Liver (tissue), 9 donors: ENCODE measurements around the gene LSM11. TPM values are rescaled to one million over a fixed set of nuclear protein-coding genes. Genes with fewer than 3 reads are reported as not detected.

Experiments used
- DNase-seq: peaks from one replicate; pipeline ENCODE4 v3.0.0-alpha.2; 2017; ENCODE audit warnings: low spot score
- H3K27ac ChIP-seq, 2 donors: one replicate each; pipeline ENCODE4 v1.7.0; 2013; ENCODE audit warnings: inconsistent platforms in 2 of 2, low read length in 2 of 2, control low read depth in 1 of 2, low read depth in 1 of 2, mild to moderate bottlenecking in 1 of 2
- H3K27me3 ChIP-seq, 4 donors: one replicate each; pipeline versions ENCODE4 v1.6.1 to v1.7.0; 2013; ENCODE audit warnings: low read length in 3 of 4, inconsistent platforms in 1 of 4, mild to moderate bottlenecking in 1 of 4, moderate library complexity in 1 of 4; ENCODE audit not compliant: control insufficient read depth in 4 of 4, insufficient read depth in 4 of 4
- H3K36me3 ChIP-seq, 4 donors: one replicate each; pipeline versions ENCODE4 v1.6.1 to v1.7.0; 2013; ENCODE audit warnings: low read length in 3 of 4, mild to moderate bottlenecking in 3 of 4, low read depth in 1 of 4, moderate library complexity in 1 of 4; ENCODE audit not compliant: control insufficient read depth in 4 of 4, insufficient read depth in 3 of 4
- H3K4me1 ChIP-seq, 4 donors: one replicate each; pipeline versions ENCODE4 v1.6.1 to v1.7.0; 2013; ENCODE audit warnings: low read length in 3 of 4, mild to moderate bottlenecking in 3 of 4, moderate library complexity in 1 of 4; ENCODE audit not compliant: control insufficient read depth in 4 of 4, insufficient read depth in 4 of 4
- H3K4me3 ChIP-seq, 3 donors: one replicate each; pipeline versions ENCODE4 v1.6.1 to v1.7.0; 2013; ENCODE audit warnings: low read length in 3 of 3, control low read depth in 1 of 3, low read depth in 1 of 3, mild to moderate bottlenecking in 1 of 3
- H3K9ac ChIP-seq, 2 donors: one replicate each; pipeline ENCODE4 v1.7.0; 2013; ENCODE audit warnings: low read length in 2 of 2, mild to moderate bottlenecking in 2 of 2, moderate library complexity in 2 of 2, control low read depth in 1 of 2, low read depth in 1 of 2
- H3K9me3 ChIP-seq, 4 donors: one replicate each; pipeline versions ENCODE4 v1.6.1 to v1.7.0; 2013; ENCODE audit warnings: low read length in 3 of 4; ENCODE audit not compliant: control insufficient read depth in 4 of 4
- ATF3 ChIP-seq: IDR thresholded peaks from 2 replicates; pipeline ENCODE4 v1.6.1; 2016; ENCODE audit warnings: antibody characterized with exemption
- CTCF ChIP-seq: fragments of 150-350 bp; IDR thresholded peaks from 2 replicates; pipeline ENCODE4 v1.5.1; 2017; ENCODE audit warnings: improper control_type of control experiment, low read depth, low read length; ENCODE audit not compliant: missing input control
- FOXA1 ChIP-seq: IDR thresholded peaks from 2 replicates; pipeline ENCODE4 v1.6.1; 2016; ENCODE audit warnings: antibody characterized with exemption
- FOXA2 ChIP-seq: IDR thresholded peaks from 2 replicates; pipeline ENCODE4 v1.6.1; 2016; ENCODE audit warnings: antibody characterized with exemption
- GABPA ChIP-seq, 2 donors: IDR thresholded peaks in 1 of 2; conservative IDR thresholded peaks in 1 of 2; 2 replicates each; pipeline ENCODE4 v1.6.1; 2016; ENCODE audit warnings: antibody characterized with exemption in 2 of 2, mild to moderate bottlenecking in 1 of 2, moderate library complexity in 1 of 2
- HNF4G ChIP-seq: IDR thresholded peaks from 2 replicates; pipeline ENCODE4 v1.6.1; 2016; ENCODE audit warnings: antibody characterized with exemption
- JUND ChIP-seq, 2 donors: IDR thresholded peaks; 2 replicates each; pipeline ENCODE4 v1.6.1; 2016; ENCODE audit warnings: antibody characterized with exemption in 2 of 2
- MAX ChIP-seq: IDR thresholded peaks from 2 replicates; pipeline ENCODE4 v1.6.1; 2016; ENCODE audit warnings: antibody characterized with exemption
- REST ChIP-seq: IDR thresholded peaks from 2 replicates; pipeline ENCODE4 v1.6.1; 2016; ENCODE audit warnings: antibody characterized with exemption, mild to moderate bottlenecking
- RXRA ChIP-seq, 2 donors: IDR thresholded peaks; 2 replicates each; pipeline ENCODE4 v1.6.1; 2017 to 2018; ENCODE audit warnings: antibody characterized with exemption in 2 of 2, mild to moderate bottlenecking in 1 of 2
- TAF1 ChIP-seq: conservative IDR thresholded peaks from 2 replicates; pipeline ENCODE4 v1.6.1; 2016; ENCODE audit warnings: antibody characterized with exemption, mild to moderate bottlenecking
- YY1 ChIP-seq: IDR thresholded peaks from 2 replicates; pipeline ENCODE4 v1.6.1; 2016; ENCODE audit warnings: antibody characterized with exemption, mild to moderate bottlenecking
- ZBTB33 ChIP-seq: IDR thresholded peaks from 2 replicates; pipeline ENCODE4 v1.6.1; 2016; ENCODE audit warnings: antibody characterized with exemption
- WGBS: extraction: QIAGEN DNeasy Blood & Tissue Kit; methylation state at CpG from one replicate; pipeline ENCODE4 v1.1.7; 2013; 5-methylcytosine and 5-hydroxymethylcytosine counted together
- polyA plus RNA-seq, 2 donors: library from polyadenylated mRNA; stranded (reverse) in 1 of 2; unstranded in 1 of 2; fragments of 200-250 nt in 1 of 2; fragments of >200 nt in 1 of 2; fragmentation: Nextera tagmentation in 1 of 2; extraction: Ambion mirVana in 1 of 2; gene quantifications; one replicate each; pipeline versions ENCODE4 v1.2.1 to v1.2.3, GENCODE V29; 2013 to 2015
- total RNA-seq, 2 donors: library from RNA; depleted of rRNA; stranded (reverse); fragments of >200 nt; gene quantifications; one replicate each; pipeline ENCODE4 v1.2.3, GENCODE V29; 2014
- donor health status: healthy.
- donor health status: healthy.
- donor health status: healthy.
- donor health status: healthy.
- donor health status: healthy.

The LSM11 gene
- total and polyA plus RNA-seq, 4 donors = 0.42 to 4.0 (median 1.2) TPM

GRCh38 chr5:157731272-157732129 is 12.0 kb upstream of the LSM11 start, which contains the start of gene THG1L (continued):
- TF ChIP-seq JUND (IDR thresholded peaks at IDR 0.05) = peak; percentile 28 to 32

- Histone ChIP-seq H3K4me1 (peaks cover 0 to 10% (median 5%) of the 10 kb centered on the region in 4 donors), H3K9ac (no peak overlapping the region), H3K27me3 (no peaks in the 10 kb centered on the region), H3K4me3 (no peak overlapping the region), H3K9me3 (no peaks in the 10 kb centered on the region), H3K36me3 (peaks cover 5 to 22% (median 8%) of the 10 kb centered on the region in 4 donors), H3K27ac (no peak overlapping the region)
- no peak for DNase-seq
- TF ChIP-seq ZBTB33 = no peak
- no peak for TF ChIP-seq MAX
- 99% methylated on average over 5 of the region's 5 CpGs for WGBS
Observed at GRCh38 chr5:157732130-157732514, 11.4 kb upstream of the LSM11 start.

- 95% methylated on average over 8 of the region's 8 CpGs for WGBS
- no peak for TF ChIP-seq YY1
- H3K4me1 ChIP-seq = peaks cover 0 to 10% (median 5%) of the 10 kb centered on the region in 4 donors
- H3K9me3 ChIP-seq = no peaks in the 10 kb centered on the region
- no peaks in the 10 kb centered on the region for H3K27me3 ChIP-seq
- DNase-seq = no peak
- H3K36me3 ChIP-seq = peaks cover 6 to 27% (median 11%) of the 10 kb centered on the region in 4 donors
- H3K9ac ChIP-seq = no peak overlapping the region
- H3K27ac ChIP-seq = no peak overlapping the region
- H3K4me3 ChIP-seq = no peak overlapping the region
Observed at GRCh38 chr5:157732596-157733262, 10.8 kb upstream of the LSM11 start.

- Histone ChIP-seq H3K9ac (no peak overlapping the region), H3K9me3 (no peaks in the 10 kb centered on the region), H3K36me3 (peaks cover 8 to 37% (median 17%) of the 10 kb centered on the region in 4 donors), H3K27me3 (no peaks in the 10 kb centered on the region), H3K4me1 (peaks cover 0 to 10% (median 5%) of the 10 kb centered on the region in 4 donors), H3K27ac (no peak overlapping the region), H3K4me3 (no peak overlapping the region)
- 94% methylated on average over 7 of the region's 7 CpGs for WGBS
- DNase-seq = no peak
- no peak for TF ChIP-seq ATF3
- no peak for TF ChIP-seq FOXA1
- no peak for TF ChIP-seq ZBTB33
- TF ChIP-seq REST = no peak
- no peak for TF ChIP-seq RXRA (IDR thresholded peaks at IDR 0.05)
- no peak for TF ChIP-seq GABPA (IDR thresholded peaks at IDR 0.05 in 1 of 2, conservative IDR thresholded peaks at IDR 0.05 in 1 of 2)
- TF ChIP-seq TAF1 = no peak
- no peak for TF ChIP-seq CTCF
- TF ChIP-seq YY1 = no peak
- no peak for TF ChIP-seq HNF4G
- TF ChIP-seq FOXA2 = no peak
- TF ChIP-seq JUND (IDR thresholded peaks at IDR 0.05) = no peak
Observed at GRCh38 chr5:157734436-157734835, 9.1 kb upstream of the LSM11 start.
